GM21723 (cell line): ENCODE measurements around the gene MOB3A.

Source experiments
- ATAC-seq: cut with Tn5 transposase; IDR thresholded peaks from one replicate; pipeline ENCODE4 v1.9.1; 2021; ENCODE audit warnings: mild to moderate bottlenecking, moderate library complexity; ENCODE audit not compliant: unreplicated experiment

Gene MOB3A

DNA sequence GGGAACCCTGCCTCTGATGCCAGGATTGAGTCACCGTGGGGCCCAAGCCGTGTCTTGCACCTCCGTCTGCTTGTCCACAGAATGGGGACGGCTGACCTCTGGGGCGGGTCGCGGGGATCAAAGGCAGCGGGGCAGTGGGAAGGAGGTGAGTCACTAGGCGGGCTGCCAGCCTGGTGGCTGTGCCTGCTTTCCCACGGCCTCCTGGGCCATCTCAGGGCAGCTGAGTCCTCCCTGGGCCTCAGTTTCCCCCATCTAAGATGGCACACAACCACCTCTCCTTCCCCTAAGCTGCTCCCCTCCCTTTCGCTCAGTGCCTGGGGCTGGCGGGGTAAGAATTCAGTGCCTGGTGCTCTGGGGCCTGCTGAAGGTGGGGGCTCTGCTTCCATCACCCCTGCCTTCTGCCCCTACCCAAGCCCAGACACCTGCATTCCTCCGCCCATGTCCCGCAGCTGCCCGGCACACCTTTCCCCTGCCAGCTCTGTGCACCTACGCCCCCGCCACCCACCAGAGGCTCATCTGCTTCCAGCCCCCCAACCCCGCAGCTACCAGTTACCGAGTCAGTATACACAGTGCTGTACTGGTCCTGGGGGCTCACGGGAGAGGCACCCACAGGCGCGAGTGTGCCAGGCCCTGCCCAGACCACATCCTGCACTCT, 48.5 kb downstream of the MOB3A start:
- ATAC-seq, result no peak

DNA sequence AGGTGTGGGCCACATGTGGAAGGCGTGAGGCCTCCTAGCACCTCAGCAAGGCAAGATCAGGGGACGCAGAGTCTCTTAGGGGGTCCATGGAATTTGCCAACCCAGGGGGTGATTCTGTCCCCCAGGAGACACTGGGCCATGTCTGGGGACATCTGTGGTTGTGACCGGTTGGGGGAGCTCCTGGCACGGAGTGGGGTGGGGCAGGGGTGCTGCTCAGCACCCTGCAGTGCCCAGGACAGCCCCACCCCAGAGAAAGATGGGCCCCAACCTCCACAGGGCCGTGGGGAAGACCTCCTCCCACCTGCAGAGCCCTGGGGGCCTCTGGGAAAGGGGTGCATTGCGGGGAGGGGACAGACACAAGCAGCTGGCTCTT, 49.1 kb downstream of the MOB3A start:
- ATAC-seq, result no peak

DNA sequence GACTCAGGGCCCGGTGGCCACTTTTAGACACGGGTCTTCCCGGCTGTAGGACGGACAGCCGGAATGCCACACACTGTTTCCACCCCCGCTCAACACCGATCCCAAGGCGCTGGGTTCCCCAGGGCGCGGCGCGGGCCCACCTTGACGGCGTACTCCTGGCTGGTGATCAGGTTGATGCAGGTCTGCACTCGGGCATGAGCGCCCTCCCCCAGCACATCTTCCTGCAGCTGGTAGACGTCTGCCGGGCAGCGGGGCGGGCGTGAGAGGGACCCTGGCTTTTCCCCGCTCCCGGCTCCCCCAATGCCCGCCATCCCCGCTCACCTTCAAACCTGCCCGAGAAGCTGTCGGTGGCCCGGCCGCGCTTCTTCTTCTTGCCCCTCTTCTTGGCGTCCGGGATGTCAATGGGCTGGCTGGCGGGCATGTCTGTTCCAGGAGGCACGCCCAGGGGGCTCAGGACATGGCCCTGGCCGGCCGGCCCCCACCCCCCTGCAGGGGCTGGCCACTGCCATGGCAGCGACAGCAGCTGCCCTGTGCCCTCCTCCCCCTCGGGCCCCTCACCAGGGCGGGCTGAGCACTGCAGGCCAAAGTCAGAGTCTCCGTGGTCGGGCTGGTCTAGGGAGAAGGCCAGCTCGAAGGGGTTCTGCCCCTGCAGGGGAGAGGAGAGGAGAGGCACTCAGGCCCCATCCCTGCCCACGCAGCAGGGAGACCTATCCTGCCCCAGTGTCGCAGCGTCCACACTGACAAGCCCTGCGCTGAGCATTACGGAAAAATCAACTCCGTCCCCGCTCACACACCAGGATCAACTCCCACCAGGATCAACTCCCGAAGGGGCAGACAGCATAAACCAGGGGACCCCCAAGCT, 49.8 kb downstream of the MOB3A start:
- no peak for ATAC-seq

DNA sequence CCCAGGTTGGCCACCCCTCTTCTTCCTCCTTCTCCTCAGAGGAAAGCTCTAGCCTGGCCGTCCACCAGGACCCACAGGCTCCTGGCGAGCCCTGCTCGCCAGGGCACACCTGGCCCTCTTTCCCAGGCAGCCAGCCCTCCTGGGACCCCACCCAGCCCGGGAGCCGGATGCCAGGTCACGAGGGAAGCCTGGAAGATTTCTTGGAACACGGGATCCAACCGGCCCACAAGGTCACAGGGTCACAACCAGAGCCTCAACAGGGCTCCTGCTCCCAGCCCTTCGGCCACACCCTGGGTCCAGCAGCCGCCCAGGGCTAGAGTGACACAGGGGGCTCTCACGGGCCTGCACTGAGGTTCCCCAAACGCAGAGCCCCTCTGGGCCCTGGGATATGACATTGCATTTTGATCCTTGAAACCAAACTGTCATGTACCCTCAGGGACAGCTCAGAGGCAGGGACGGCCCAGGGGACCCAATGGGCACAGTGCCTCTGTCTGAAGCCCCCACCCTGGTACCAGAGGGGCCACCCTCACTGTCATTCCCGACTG, 50.6 kb downstream of the MOB3A start:
- no peak for ATAC-seq

DNA sequence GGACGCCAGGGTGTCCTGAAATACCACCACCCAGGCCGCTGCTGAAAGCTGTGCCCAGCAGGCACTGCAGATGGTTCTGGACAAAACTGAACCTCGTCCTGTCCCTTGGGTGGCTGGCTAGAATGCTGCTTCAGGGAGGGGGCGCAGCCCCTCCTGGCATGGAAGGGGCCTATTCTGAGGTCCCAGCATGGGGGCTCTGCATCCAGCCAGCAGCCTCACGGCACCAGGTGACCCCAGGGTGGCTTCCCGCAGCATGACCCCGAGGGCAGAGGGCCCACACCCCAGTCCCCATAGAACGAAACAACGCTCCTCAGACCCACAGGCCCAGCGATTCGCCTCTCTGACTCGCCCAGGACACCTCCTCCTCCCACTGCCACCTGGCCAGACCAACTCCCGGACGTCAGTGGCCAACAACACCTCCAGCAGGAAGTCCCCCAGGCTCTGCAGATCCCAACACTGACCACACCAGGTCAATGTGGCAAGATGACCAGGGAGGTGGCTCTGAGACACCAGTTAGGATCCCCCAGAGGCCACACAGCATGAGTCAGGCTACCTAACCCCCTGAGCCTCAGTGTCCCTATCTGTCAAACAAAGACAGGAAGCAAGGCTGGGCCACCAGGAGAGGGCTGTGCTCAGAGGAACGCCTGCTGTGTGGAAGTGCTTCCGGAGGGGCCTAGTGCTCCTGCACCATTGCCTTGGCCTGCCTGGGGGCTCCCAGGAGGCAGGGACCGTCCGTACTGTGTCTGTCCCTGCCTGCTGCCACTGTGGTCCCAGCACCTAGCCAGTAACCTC, 51.2 kb downstream of the MOB3A start:
- no peak for ATAC-seq

DNA sequence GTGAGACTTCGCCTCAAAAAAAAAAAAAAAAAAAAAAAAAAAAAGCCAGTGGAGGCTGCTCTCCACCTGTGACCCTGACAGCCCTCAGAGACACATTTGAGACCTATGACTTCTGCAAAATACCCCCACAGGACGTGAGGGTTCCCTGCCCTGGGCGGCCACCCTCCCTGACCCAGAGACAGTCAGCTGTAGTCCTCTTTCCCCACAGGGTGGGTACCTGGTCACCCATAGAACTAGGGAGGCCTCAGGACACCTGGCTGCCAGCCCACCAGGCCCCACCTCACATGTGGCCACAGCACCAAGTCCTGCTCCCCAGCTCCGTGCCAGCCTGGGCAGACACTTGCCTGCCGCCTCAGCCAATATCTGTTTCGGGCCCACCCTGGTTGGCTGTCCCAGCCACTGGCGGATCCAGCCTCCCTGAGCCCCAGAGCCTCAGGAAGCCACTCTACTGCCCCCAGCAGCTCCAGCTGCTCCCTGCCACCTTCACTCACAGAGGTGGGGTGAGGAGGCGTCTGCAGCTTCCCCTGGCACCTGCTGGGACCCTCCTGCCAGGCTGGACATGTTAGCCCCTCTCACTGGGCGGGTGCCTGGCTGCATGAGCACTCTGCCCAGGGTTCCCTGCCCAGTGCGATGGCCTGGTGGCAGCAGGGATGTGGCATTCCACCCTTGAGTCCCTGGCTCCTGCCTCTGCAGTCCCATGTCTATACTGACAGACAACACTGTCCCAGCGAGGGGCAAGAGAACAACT, 52.0 kb downstream of the MOB3A start:
- ATAC-seq, result no peak

DNA sequence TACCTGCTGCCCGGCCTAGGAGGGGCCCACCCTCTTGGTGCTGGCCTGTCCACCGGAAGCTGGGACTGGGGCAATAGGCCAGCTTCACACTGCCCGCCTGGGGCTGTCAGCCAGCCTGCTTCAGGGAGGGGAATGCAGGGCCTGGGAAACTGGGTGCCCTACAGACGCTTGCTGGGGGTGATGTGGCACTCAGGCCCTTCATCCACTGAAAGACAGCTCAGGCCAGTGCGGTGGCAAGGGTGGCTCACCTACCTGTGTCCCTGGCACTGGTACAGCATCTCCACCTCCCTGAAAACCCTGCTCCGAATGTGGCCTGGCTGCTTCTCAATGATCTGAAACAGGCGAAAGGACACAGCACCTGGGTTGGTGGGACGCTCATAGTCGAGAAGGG, 52.9 kb downstream of the MOB3A start:
- no peak for ATAC-seq

DNA sequence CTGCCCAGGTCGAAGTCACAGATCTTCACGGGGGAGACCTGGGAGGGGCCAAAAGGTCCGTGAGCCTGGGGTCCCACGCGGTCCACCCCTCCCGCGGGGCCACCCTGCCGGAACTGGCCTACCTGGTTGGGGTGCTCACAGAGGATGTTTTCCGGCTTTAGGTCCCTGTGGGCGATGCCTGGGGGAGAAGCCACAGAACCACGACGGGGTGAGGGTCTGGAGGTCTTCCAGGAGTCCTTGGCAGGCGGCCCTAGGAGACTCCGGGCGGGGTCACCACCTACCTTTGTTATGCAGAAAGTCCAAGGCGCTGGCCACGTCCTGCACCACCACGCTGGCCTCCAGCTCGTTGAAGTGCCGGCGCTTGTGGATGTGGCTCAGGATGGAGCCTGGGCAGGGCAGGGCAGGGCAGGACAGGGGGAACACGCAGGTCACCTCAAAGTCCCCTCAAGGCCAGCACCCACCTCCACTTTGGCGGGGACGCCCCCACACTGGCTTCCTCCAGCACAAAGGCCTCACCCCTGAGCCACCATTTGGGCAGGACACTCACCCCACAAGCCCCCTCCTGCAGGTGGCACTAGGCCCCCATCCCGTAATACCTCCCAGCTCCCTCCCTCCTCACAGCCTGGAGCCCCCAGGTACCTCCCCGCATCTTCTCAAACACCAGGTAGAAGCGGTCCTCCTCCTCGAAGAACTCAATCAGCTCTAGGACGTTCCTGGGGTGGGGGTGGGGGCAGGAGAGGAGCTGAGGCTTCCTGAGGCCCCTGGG, 53.5 kb downstream of the MOB3A start:
- peak; percentile 6 for ATAC-seq

DNA sequence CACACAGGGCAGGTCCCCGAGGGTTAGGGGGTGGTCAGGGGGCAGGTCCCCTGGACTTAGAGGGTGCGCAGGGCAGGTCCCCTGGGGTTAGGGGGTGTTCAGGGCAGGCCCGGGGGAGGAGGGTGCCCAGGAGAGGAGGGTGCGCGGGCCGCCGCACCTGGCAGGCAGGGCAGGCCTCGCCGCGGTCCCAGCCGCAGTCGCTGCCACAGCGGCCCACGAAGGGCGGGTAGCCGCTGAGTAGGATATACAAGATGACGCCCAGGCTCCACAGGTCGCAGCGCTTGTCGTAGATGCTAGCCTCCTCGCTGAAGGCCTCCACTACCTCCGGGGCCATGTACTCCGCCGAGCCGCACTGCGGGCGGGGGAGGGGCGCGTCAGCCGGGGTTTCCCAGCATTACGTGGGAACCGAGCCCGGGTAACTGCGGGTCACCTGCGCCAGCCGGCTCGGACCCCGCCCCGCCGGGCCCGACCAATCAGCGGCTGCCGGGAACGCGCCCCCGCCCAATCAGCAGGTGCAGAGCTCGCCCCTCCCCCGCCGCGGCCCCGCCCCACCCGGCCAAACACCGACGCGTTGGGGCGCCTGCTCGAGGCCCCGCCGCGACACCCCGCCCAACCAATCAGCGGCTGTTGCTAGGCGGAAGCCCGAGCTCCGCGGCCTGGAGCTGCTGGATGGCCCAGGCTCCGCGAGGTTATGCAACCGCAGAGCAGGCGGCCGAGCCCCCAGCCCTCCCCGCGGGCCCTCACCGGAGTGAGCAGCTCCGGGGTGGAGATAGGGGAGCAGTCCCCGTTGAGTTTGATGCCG, 54.2 kb downstream of the MOB3A start:
- ATAC-seq, result peak; percentile 46

DNA sequence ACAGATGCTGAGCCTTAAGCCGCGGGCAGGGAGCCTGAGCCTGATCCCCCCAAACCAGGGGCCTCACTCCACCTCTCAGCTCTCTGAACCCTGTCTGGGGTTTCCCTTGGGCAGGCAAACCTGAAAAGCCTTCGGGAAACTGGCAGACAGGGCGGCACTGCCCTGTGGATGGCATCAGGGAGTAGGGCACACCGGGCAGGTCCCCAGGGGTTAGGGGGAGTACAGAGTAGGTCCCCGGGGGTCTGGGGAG, 54.8 kb downstream of the MOB3A start:
- ATAC-seq, result no peak

DNA sequence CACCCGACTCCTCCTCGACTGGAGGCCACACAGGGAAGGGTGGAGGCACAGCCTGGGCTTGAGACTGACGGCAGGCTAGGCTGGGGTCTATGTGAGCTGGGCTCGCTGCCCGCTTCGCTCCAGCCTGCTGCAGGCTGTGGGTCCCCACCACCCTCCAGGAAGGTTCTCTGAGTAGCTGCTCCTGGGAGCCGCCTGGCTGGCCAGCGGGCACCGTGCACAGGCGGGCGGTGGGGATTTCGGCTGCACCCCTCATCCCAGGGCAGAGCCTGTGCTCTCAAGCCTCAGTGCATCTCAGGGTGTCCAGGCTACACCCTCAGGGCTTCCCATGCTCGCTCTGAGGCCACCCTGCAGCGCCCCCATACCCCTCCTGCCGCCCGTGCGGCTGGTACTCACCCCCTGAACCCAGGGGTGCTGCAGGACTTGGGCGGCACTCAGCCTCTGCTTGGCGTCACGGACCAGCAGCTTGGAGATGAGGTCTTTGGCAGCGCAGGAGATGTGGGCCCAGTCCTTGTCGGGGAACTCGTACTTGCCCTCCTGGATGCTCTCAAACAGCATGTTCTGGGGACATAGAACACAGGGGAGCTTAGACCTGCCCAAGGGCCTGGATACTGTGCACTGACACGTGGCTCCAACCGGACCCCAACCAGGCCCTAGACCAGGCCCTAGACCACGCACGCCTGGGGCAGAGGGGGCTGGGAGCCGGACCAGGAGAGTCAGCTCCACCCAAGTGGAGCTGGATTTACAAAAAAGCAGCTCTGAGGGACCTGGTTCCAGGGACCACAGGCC, 55.3 kb downstream of the MOB3A start:
- ATAC-seq, result no peak

DNA sequence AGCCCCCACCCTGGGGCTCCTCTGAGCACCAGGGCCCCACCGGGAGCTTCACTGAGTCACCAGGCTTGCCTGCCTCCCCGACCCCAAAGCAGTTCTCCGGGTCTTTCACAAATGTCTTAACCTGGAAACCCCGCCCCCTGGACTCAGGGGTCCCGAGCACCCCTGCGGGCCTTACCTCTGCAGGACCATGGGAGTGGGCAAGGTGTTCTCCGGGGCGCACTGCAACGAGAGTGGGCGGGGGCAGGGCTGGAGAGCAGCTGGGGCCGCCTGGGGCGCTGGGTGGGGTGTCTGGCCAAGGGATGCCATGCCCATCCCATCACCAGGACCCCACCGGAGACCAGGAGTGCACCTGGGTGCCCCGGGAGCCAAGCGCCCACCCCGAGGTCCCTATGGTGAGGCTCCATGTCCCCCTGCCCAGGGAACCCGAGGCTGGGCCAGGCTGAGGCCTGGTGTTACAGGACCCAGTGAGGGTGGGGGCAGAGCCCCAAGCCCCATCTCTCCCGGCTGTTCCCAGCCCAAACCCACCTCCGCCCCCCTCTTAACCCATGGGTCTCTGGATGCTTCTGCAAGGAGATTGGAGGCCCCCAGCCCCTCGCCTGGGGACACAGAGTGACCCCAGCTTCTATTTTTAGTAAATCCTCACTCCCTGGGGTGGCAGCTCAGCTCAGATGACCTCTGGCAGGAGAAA, 56.0 kb downstream of the MOB3A start:
- no peak for ATAC-seq

DNA sequence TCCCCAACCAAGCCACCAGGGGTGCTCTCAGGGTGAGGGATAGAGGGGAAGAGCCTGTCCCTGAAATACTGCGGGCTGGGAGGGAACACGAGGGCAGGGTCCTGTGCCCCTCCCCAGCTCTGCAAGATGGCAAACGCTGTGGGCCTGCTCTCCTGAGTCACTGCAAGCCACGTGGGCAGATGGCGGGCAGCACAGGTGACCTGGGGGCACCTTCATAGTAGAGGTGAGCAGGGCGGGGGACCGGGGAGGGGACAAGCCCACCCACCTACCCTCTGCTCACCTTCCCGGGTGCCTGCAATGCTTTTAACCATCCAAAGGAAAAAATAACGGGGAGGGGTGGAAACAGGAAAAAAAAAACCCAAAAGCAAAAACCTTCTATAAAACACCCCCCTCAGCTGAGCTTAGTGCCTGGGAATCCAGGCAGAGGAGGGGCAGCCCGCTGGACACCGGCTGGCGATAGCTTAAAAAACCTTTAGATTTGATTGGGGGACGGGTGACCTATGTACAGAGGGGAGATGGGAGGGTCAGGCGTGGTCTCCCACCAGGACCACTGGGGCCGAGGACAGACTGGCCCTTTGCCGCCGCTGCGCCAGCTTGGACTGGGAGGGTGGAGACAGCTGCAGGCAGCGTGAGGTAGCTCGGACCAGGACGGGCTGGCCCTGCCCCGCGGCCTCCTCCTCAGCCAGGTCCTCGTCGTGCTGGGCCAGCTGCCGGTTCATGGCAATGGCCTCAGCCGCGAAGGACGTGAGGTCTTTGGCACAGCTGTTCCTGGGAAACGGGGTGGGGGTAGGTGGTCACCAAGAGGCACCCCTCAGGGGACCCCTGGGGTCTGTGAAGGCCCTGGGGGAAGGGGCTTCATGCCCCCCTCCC, 56.8 kb downstream of the MOB3A start:
- ATAC-seq, result no peak

DNA sequence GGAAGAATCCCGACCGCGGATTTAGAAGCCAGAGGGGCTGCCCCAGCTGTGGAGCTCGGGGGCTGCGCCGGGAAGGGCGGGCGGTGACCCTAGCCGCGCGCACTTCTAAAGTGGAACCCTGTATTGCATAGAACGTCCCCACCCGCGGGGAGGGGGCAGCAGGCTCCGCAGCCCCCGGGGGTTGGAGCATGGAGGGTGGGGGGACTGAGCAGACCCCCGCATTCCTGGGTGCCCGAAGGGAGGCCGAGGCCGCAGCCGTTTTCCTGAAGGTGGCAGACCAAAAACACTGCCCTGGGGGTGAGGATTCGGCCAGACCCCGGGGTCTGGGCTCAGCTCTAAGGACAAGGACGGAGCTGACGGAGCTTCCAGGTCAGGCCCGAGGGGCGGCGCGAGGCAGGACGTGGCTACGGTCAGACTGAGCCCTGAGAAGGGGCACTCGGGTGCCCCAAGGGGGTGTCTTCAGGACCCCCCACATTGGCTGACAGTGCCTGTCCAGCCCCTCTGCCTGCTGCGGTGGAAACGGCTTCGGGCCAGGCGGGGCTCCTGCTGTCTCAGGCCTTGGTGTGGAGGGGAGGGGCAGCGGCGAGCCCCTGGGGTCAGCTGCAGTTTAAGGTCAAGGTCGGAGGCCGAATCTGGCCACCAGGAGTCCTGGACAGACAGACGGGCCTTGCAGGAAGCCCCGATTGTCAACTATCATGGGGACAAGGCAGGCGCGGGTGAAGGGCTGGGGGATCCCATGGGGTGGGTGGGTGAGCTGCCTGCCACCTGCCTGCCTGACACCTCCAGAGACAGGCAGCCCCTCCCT, 57.6 kb downstream of the MOB3A start:
- ATAC-seq, result no peak

DNA sequence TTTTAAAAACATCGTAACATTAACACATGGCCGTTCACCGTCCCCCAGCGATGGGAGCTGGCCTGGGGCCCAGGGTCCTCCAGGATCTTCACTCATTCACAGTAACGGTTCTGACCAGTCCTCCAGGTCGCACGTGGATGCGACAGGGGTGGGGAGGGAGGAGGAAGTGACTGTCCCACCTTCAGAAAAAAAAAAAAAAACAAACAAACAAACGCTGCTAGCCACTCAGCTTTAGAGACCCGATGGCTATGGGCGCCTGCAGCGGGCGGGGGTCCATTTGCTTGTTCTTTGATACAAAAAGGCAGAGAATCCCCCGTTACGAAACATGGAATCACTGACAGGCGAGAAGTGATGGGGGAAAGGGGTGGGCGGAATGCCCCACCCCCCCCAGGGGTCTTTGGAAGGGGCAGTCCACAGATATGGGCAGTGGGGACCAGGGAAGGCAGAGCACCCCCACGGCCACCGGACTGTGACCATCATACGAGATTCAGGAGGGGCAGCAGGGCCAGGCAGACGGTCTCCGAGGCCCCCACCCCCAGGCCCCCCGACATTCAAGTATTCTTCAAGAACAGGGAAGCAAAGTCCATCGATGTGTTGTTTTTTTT, 58.4 kb downstream of the MOB3A start:
- no peak for ATAC-seq

DNA sequence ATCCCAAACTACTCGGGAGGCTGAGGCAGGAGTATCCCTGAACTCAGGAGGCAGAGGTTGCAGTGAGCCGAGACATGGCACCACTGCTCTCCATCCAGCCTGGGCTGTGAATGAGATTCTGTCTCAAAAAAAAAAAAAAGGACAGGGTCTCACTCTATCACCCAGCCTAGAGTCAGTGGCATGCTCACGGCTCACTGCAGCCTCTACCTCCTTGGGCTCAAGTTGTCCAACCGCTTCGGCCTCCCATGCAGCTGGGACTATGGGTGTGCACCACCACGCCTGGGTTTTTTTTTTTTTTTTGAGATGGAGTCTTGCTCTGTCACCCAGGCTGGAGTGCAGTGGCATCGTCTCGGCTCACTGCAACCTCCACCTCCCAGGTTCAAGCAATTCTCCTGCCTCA, 59.7 kb downstream of the MOB3A start:
- no peak for ATAC-seq
